ENCODE measurements around the gene FLYWCH2. TPM values are rescaled to one million over a fixed set of nuclear protein-coding genes. Genes with fewer than 3 reads are reported as not detected.

FLYWCH2 gene
- total RNA-seq, 1 experiment from 2014 or later, result 24.4 TPM

DNA sequence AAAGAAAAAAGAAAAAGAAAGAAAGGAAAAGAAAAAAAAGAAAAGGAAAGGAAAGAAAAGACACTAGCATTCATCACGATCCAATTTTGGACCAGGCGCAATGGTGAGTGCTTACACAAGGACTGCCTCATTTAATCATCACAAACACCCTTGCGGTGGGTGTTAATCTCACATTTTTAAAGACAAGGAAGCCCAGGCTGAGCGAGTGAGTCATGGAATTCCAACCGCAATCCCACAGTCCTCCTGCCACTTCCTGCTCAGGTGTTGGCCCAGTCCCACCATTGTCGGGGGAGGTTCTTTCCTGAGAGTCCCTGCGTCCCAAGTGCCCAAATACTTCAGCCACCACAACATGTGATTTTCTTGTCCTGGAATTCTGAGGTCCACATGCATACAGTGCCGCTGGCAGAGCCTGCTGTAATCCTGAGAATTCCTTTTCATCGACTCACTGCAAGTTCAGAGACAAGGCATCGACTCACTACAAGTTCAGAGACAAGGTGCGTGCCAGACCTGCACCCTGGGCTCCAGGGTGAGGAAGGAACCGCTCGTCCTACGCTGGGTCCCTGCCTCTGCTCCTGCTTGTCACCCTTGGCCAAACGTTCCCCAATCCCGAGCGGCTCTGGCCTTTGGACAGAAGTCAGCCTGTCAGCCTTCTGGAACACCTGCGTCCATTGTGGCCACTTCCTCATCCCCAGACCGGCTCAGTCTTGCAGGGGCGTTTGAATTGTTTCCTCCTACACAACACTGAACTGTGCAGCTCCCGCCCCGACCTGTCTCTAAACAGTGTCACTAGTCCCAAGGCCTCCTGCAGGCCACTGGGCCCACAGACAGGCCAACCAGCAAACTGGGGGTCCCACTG, 47.1 kb upstream of the FLYWCH2 start:
- peaks cover 31% of the 10 kb centered on the region for H3K4me1 Mint-ChIP-seq (ENCODE audit: insufficient read depth, unreplicated experiment)
- H3K4me3 Mint-ChIP-seq (ENCODE audit: unreplicated experiment), result peak overlapping the region; percentile 65
- no peaks in the 10 kb centered on the region for H3K36me3 Mint-ChIP-seq (ENCODE audit: insufficient read depth, unreplicated experiment)
- peak overlapping the region; percentile 82 for H3K27ac Mint-ChIP-seq (ENCODE audit: low read depth, unreplicated experiment)
- intact Hi-C loops (cut with micrococcal nuclease), result loop anchor here (2.0 to 5.0 kb wide), 2 partner anchors 67 to 71 kb away; no protein-coding TSS in a partner anchor
- no peaks in the 10 kb centered on the region for H3K9me3 Mint-ChIP-seq (ENCODE audit: unreplicated experiment)
- TF ChIP-seq, protein P1, sequence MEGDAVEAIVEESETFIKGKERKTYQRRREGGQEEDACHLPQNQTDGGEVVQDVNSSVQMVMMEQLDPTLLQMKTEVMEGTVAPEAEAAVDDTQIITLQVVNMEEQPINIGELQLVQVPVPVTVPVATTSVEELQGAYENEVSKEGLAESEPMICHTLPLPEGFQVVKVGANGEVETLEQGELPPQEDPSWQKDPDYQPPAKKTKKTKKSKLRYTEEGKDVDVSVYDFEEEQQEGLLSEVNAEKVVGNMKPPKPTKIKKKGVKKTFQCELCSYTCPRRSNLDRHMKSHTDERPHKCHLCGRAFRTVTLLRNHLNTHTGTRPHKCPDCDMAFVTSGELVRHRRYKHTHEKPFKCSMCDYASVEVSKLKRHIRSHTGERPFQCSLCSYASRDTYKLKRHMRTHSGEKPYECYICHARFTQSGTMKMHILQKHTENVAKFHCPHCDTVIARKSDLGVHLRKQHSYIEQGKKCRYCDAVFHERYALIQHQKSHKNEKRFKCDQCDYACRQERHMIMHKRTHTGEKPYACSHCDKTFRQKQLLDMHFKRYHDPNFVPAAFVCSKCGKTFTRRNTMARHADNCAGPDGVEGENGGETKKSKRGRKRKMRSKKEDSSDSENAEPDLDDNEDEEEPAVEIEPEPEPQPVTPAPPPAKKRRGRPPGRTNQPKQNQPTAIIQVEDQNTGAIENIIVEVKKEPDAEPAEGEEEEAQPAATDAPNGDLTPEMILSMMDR (IDR thresholded peaks at IDR 0.05; ENCODE audit: unreplicated experiment), result peak; percentile 15
- BruUV-seq (replicated peaks), result no TSS peak
- peak; percentile 97 for DNase-seq (ENCODE audit: unreplicated experiment)
- POLR2A ChIA-PET, result interaction anchor here (0.8 to 1.5 kb wide), 4 partner anchors 9 to 83 kb away, joined by 3 to 6 read pairs (median 4); no protein-coding TSS in a partner anchor
- CTCF ChIA-PET, result interaction anchor here (0.7 kb wide), 1 partner anchor 41 kb away, joined by 3 read pairs; no protein-coding TSS in a partner anchor
- H3K27me3 Mint-ChIP-seq (ENCODE audit: insufficient read depth, unreplicated experiment), result no peaks in the 10 kb centered on the region

DNA sequence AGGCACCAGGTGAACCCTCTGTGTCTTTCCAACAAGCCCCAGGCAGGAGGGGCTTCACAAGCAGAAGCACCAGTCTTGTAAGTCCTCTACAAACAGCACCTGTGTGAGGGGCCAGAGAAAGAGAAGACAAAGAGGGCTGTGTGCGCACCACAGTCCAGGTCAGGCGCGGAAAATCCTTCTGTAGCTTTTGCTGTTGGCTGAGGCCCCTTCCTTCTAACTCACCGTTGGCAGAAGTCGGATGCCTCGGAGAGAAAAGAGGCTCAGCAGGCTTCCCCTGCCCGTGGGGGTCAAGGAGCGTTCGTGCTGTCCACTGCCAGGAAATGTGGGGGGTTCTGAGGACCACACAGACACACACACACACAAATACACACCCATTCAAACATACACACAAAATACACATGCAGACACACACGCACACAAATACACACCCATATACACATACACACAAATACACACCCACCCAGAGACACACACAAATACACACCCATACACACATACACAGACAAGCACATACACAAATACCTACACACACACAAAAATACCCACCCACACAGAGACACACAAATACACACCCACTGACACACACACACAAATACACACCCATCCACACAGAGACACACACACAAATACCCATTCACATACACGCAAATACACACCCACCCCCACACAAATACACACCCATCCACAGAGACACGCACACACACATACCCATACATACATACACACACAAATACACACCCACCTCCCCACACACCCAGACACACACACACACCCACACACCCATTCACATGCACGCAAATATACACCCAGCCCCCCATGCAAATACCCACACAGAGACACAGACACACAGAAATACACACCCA, 46.1 kb upstream of the FLYWCH2 start:
- BruUV-seq (replicated peaks), result no TSS peak
- Mint-ChIP-seq H3K36me3 (ENCODE audit: insufficient read depth, unreplicated experiment) (no peaks in the 10 kb centered on the region), H3K4me1 (ENCODE audit: insufficient read depth, unreplicated experiment) (peaks cover 31% of the 10 kb centered on the region), H3K4me3 (ENCODE audit: unreplicated experiment) (no peak overlapping the region), H3K27me3 (ENCODE audit: insufficient read depth, unreplicated experiment) (no peaks in the 10 kb centered on the region), H3K27ac (ENCODE audit: low read depth, unreplicated experiment) (peak overlapping the region; percentile 82), H3K9me3 (ENCODE audit: unreplicated experiment) (no peaks in the 10 kb centered on the region)
- TF ChIP-seq, protein P1 (IDR thresholded peaks at IDR 0.05; ENCODE audit: unreplicated experiment), result no peak
- CTCF ChIA-PET, result interaction anchor here (0.7 kb wide), 1 partner anchor 40 kb away, joined by 3 read pairs; no protein-coding TSS in a partner anchor
- POLR2A ChIA-PET, result interaction anchor here (0.8 to 1.5 kb wide), 4 partner anchors 8 to 84 kb away, joined by 3 to 6 read pairs (median 4); no protein-coding TSS in a partner anchor
- intact Hi-C loops (cut with micrococcal nuclease), result loop anchor here (2.0 to 5.0 kb wide), 2 partner anchors 68 to 70 kb away; no protein-coding TSS in a partner anchor
- no peak for DNase-seq (ENCODE audit: unreplicated experiment)

- no peaks in the 10 kb centered on the region for H3K9me3 Mint-ChIP-seq (ENCODE audit: unreplicated experiment)
- TF ChIP-seq, protein P1 (IDR thresholded peaks at IDR 0.05; ENCODE audit: unreplicated experiment), result peak; percentile 80
- no peak overlapping the region for H3K27ac Mint-ChIP-seq (ENCODE audit: low read depth, unreplicated experiment)
- intact Hi-C loops (cut with micrococcal nuclease), result loop anchor here (1.0 to 5.0 kb wide), 2 partner anchors 29 to 68 kb away; no protein-coding TSS in a partner anchor
- CTCF ChIA-PET, result interaction anchor here (0.8 to 1.0 kb wide), 3 partner anchors 15 to 155 kb away, joined by 3 to 4 read pairs (median 4); no protein-coding TSS in a partner anchor
- no TSS peak for BruUV-seq (replicated peaks)
- POLR2A ChIA-PET, result interaction anchor here (0.8 to 1.7 kb wide), 2 partner anchors 28 to 61 kb away, joined by 3 to 4 read pairs; partner anchors contain the start of gene ELOB
- H3K36me3 Mint-ChIP-seq (ENCODE audit: insufficient read depth, unreplicated experiment), result no peaks in the 10 kb centered on the region
- no peak overlapping the region for H3K4me3 Mint-ChIP-seq (ENCODE audit: unreplicated experiment)
- H3K27me3 Mint-ChIP-seq (ENCODE audit: insufficient read depth, unreplicated experiment), result no peaks in the 10 kb centered on the region
- peak; percentile 69 for DNase-seq (ENCODE audit: unreplicated experiment)
- H3K4me1 Mint-ChIP-seq (ENCODE audit: insufficient read depth, unreplicated experiment), result peaks cover 31% of the 10 kb centered on the region
These were observed 44.1 kb upstream of the FLYWCH2 start for GRCh38 chr16:2838928-2839327.
